Measurements from ENCODE around the gene ADAM12. TPM values are rescaled to one million over a fixed set of nuclear protein-coding genes. Genes with fewer than 3 reads are reported as not detected.

ADAM12 gene
- total and polyA plus RNA-seq, 11 donors = 0.04 to 11.2 (median 0.82) TPM; not detected in 1

DNA sequence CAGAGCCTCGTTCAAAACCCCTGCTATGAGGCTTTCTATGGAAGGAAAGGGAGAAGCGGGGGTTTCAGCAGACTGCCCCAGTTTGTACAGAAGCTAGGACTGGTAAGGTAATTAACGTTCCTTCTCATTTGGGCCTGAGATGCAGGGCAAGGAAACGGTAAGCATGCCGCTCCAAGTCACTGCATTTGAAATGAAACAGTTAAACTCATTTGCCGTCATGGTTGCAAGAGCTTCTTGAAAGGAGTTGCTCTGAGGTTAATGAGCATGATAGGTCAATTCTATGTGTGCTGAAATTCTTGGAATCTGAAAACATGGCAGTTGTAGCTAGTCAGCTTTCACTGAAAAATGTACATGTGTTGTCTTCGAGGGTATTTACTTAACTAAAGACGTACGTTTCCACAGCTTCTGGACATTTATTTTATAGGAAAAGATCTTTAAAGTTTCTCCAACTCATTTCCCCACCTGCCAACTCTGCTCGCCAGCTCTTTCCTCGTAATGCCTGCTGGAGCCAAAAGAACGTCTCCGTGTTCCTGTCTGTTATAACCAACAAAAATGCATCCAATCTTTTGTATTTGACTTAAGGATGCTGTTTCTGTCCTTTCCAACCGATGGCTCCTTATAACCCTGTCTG is 73.3 kb downstream of the ADAM12 start:
- H3K36me3 ChIP-seq = no peaks in the 10 kb centered on the region
- WGBS, 4 donors = 86 to 89% (median 88%) methylated on average over 14 of the region's 14 CpGs
- H3K4me3 ChIP-seq = no peak overlapping the region
- no peak for DNase-seq
- no peaks in the 10 kb centered on the region for H3K9me3 ChIP-seq
- ATAC-seq = no peak
- no peaks in the 10 kb centered on the region for H3K4me1 ChIP-seq
- no peak overlapping the region for H3K27ac ChIP-seq
- intact Hi-C loops (cut with DNase I) = no loop called here
- H3K27me3 ChIP-seq = peaks cover 0 to 3% (median 0%) of the 10 kb centered on the region in 9 donors
- no peak for TF ChIP-seq POLR2A (IDR thresholded peaks at IDR 0.05)
- TF ChIP-seq, protein P1, sequence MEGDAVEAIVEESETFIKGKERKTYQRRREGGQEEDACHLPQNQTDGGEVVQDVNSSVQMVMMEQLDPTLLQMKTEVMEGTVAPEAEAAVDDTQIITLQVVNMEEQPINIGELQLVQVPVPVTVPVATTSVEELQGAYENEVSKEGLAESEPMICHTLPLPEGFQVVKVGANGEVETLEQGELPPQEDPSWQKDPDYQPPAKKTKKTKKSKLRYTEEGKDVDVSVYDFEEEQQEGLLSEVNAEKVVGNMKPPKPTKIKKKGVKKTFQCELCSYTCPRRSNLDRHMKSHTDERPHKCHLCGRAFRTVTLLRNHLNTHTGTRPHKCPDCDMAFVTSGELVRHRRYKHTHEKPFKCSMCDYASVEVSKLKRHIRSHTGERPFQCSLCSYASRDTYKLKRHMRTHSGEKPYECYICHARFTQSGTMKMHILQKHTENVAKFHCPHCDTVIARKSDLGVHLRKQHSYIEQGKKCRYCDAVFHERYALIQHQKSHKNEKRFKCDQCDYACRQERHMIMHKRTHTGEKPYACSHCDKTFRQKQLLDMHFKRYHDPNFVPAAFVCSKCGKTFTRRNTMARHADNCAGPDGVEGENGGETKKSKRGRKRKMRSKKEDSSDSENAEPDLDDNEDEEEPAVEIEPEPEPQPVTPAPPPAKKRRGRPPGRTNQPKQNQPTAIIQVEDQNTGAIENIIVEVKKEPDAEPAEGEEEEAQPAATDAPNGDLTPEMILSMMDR (IDR thresholded peaks at IDR 0.05) = no peak

DNA sequence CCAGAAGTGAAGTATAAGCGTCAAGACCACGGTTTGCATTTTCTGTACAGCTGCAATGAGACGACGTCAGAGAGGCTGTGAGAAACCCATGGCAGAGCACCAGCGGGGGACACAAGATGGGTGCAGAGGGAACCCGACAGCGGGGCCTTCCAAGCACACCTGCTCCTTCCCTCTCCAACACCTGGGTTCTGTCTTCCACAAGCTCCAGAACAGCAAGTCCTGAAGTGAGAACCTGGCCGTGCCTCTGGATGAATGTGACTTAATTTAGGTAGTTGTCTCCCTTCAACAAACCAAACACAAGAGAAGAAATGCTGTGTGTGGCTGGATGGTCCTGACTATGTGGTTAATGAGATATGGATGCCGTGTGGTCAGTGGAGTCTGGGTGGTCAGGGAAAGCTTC is 76.1 kb downstream of the ADAM12 start:
- Histone ChIP-seq H3K36me3 (no peaks in the 10 kb centered on the region), H3K9me3 (no peaks in the 10 kb centered on the region), H3K4me3 (no peak overlapping the region), H3K4me1 (no peaks in the 10 kb centered on the region), H3K27ac (no peak overlapping the region), H3K27me3 (peaks cover 0 to 3% (median 0%) of the 10 kb centered on the region in 9 donors)
- ATAC-seq (no peak), DNase-seq (no peak)
- no peak for TF ChIP-seq POLR2A (IDR thresholded peaks at IDR 0.05)
- TF ChIP-seq, protein P1 (IDR thresholded peaks at IDR 0.05) = no peak
- WGBS, 4 donors = 87 to 91% (median 90%) methylated on average over 9 of the region's 9 CpGs
- intact Hi-C loops (cut with DNase I) = no loop called here

DNA sequence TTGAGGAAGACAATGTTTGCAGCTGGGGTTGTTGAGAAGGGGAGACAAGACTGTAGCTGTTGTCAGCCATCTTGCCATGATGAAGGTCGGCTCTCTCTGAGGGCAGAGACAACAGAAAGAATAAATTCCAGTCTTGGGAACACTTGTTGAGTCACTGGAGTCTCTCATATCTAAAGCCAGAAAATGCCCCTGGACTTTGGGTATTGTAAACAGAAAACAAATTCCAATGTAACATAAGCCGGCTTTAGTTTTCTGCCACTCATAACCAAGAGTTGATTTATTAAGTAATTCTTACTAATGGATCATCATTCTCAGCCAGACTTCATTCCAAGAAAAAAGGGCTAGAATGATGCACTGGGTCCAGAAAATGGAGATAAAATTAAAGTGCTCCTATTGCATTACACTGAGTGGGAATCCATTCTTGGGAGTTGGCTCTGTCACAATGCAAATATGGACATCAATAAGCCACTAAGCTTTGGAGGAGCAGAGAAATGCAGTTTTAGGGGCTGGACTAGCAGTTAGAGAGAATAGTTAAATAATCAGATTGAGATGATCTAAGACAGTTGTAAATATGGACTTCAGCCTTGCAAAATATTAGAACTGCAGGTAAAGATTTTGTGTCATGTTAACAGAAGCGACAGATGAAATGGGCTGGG is 78.9 kb downstream of the ADAM12 start:
- Histone ChIP-seq H3K36me3 (no peaks in the 10 kb centered on the region), H3K27ac (no peak overlapping the region), H3K4me3 (no peak overlapping the region), H3K27me3 (peaks cover 0 to 3% (median 0%) of the 10 kb centered on the region in 9 donors), H3K4me1 (no peaks in the 10 kb centered on the region), H3K9me3 (peaks cover 0 to 11% (median 0%) of the 10 kb centered on the region in 12 donors)
- intact Hi-C loops (cut with DNase I) = loop anchor here in 1 of 10 donors (10.0 kb wide), 1 partner anchor 325 kb away; no protein-coding TSS in a partner anchor
- ATAC-seq = no peak
- WGBS, 4 donors = 94 to 97% (median 95%) methylated on average over 3 of the region's 3 CpGs
- DNase-seq = no peak
- TF ChIP-seq, protein P1 (IDR thresholded peaks at IDR 0.05) = no peak
- no peak for TF ChIP-seq POLR2A (IDR thresholded peaks at IDR 0.05)

DNA sequence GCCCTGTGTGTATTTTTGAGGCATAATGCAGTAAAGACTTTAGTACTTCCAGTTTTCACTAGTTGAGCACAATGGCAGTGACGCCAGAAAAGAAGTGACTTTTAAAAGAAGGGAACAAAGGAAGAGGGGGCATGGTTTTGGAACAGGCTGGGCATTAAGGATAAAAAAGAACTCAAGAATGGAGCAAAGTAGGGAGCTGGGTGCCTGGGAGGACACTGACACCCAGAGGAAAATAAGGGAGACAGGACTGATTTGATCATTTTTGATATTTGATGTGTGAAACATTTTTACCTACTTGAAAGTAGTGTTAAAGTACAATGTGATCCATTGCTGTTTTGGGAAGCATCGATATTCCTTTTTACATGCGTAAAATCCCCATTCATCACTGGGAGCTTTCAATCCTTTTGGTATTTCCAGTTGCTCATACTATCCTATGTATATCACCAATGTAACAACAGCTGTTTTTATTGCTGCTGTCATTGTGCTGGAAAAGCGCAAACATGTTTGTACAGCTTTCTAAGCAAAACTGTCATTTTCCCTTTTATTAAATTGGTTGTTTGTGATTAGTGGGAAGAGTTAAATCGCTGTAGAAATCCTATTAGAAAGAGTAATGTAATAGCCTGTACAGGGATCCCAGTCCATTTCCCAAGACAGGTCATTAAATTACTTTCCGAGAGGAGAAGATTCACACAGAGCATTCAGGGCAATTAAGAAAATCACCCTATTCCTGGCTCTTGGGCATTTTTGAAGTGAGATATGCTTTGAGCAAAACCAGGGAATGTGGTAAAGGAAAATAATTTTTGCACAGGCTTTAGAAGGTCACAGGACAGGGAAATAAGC is 85.2 kb downstream of the ADAM12 start:
- TF ChIP-seq POLR2A (IDR thresholded peaks at IDR 0.05) = no peak
- TF ChIP-seq, protein P1 (IDR thresholded peaks at IDR 0.05) = peak in 7 of 12 donors; percentile 10 to 41 (median 31)
- Histone ChIP-seq H3K4me3 (no peak overlapping the region), H3K27me3 (peaks cover 0 to 2% (median 0%) of the 10 kb centered on the region in 9 donors), H3K36me3 (no peaks in the 10 kb centered on the region), H3K9me3 (peaks cover 0 to 19% (median 0%) of the 10 kb centered on the region in 12 donors), H3K27ac (no peak overlapping the region), H3K4me1 (no peaks in the 10 kb centered on the region)
- DNase-seq (no peak), ATAC-seq (no peak)
- intact Hi-C loops (cut with DNase I) = loop anchor here in 6 of 10 donors (5.0 to 10.0 kb wide), 3 partner anchors 316 to 321 kb away; no protein-coding TSS in a partner anchor
- 82 to 90% (median 87%) methylated on average over 6 of the region's 6 CpGs for WGBS, 4 donors
